ENCODE data around the gene CLEC4E.
"Not testable (repeated sequence)": the region's sequence is repeated elsewhere in the genome, so short reads cannot be mapped to it uniquely, and the experiment has no call there.

CLEC4E gene

GRCh38 chr12:8540831-8541230 lies at the start of gene CLEC4E:
CLEC4E (minus strand) TSS chr12:8540905; CDS start chr12:8540797, 108 bp downstream.
- DNase-seq (ENCODE audit: low read depth) = not testable (repeated sequence)

GRCh38 chr12:8589679-8590078 lies 49.0 kb upstream of the CLEC4E start:
- DNase-seq (ENCODE audit: low read depth) = no peak

- not testable (repeated sequence) for DNase-seq (ENCODE audit: low read depth)
These were observed 43.8 kb upstream of the CLEC4E start for GRCh38 chr12:8584478-8584877.

- DNase-seq (ENCODE audit: low read depth) = no peak
These were observed 43.3 kb upstream of the CLEC4E start for GRCh38 chr12:8584004-8584403.

- no peak for DNase-seq (ENCODE audit: low read depth)
These were observed 40.5 kb upstream of the CLEC4E start for GRCh38 chr12:8581098-8581784.

- DNase-seq (ENCODE audit: low read depth) = no peak
These were observed 37.2 kb upstream of the CLEC4E start for GRCh38 chr12:8577879-8578278.

- DNase-seq (ENCODE audit: low read depth) = no peak
These were observed 31.8 kb upstream of the CLEC4E start for GRCh38 chr12:8572507-8572906.

GRCh38 chr12:8566525-8566924 lies 25.8 kb upstream of the CLEC4E start:
- no peak for DNase-seq (ENCODE audit: low read depth)

GRCh38 chr12:8566052-8566451 lies 25.3 kb upstream of the CLEC4E start:
- not testable (repeated sequence) for DNase-seq (ENCODE audit: low read depth)

- DNase-seq (ENCODE audit: low read depth) = no peak
These were observed 24.0 kb upstream of the CLEC4E start for GRCh38 chr12:8564656-8565055.

- DNase-seq (ENCODE audit: low read depth) = no peak
These were observed 22.7 kb upstream of the CLEC4E start for GRCh38 chr12:8563356-8563755.

GRCh38 chr12:8562310-8562709 lies 21.6 kb upstream of the CLEC4E start:
- no peak for DNase-seq (ENCODE audit: low read depth)

GRCh38 chr12:8561011-8561410 lies 20.3 kb upstream of the CLEC4E start:
- DNase-seq (ENCODE audit: low read depth) = no peak

- DNase-seq (ENCODE audit: low read depth) = no peak
These were observed 19.0 kb upstream of the CLEC4E start for GRCh38 chr12:8559676-8560075.

- DNase-seq (ENCODE audit: low read depth) = no peak
These were observed 15.9 kb upstream of the CLEC4E start for GRCh38 chr12:8556531-8557097.

GRCh38 chr12:8554451-8555195 lies 13.9 kb upstream of the CLEC4E start:
- DNase-seq (ENCODE audit: low read depth) = no peak

GRCh38 chr12:8553088-8553627 lies 12.5 kb upstream of the CLEC4E start:
- DNase-seq (ENCODE audit: low read depth) = no peak

GRCh38 chr12:8549381-8549780 lies 8.7 kb upstream of the CLEC4E start:
- DNase-seq (ENCODE audit: low read depth) = no peak

GRCh38 chr12:8548192-8548591 lies 7.5 kb upstream of the CLEC4E start:
- no peak for DNase-seq (ENCODE audit: low read depth)

GRCh38 chr12:8547645-8548044 lies 6.9 kb upstream of the CLEC4E start:
- DNase-seq (ENCODE audit: low read depth) = no peak

- no peak for DNase-seq (ENCODE audit: low read depth)
These were observed 5.9 kb upstream of the CLEC4E start for GRCh38 chr12:8546591-8546990.

- DNase-seq (ENCODE audit: low read depth) = peak; percentile 57
These were observed 3.6 kb upstream of the CLEC4E start for GRCh38 chr12:8544295-8544694.

- no peak for DNase-seq (ENCODE audit: low read depth)
These were observed 857 bp upstream of the CLEC4E start for GRCh38 chr12:8541562-8541961.
